Loucy (cell line): ENCODE data around the gene TMC2.

ENCODE experiments used
- EZH2phosphoT487 ChIP-seq: fragments of 200-600 bp; IDR thresholded peaks from 2 replicates; pipeline ENCODE4 v1.6.1; 2018; ENCODE audit warnings: antibody characterized with exemption, mild to moderate bottlenecking, moderate library complexity, borderline replicate concordance
- TF ChIP-seq, protein P1 (sequence below): fragments of 200-600 bp; sonication (generic); conservative IDR thresholded peaks from 2 replicates; pipeline ENCODE4 v1.5.1; 2014; ENCODE audit warnings: mild to moderate bottlenecking, antibody characterized with exemption, low read length

GRCh38 chr20:2558581-2559278 is 22.4 kb downstream of the TMC2 start:
- TF ChIP-seq, protein P1, sequence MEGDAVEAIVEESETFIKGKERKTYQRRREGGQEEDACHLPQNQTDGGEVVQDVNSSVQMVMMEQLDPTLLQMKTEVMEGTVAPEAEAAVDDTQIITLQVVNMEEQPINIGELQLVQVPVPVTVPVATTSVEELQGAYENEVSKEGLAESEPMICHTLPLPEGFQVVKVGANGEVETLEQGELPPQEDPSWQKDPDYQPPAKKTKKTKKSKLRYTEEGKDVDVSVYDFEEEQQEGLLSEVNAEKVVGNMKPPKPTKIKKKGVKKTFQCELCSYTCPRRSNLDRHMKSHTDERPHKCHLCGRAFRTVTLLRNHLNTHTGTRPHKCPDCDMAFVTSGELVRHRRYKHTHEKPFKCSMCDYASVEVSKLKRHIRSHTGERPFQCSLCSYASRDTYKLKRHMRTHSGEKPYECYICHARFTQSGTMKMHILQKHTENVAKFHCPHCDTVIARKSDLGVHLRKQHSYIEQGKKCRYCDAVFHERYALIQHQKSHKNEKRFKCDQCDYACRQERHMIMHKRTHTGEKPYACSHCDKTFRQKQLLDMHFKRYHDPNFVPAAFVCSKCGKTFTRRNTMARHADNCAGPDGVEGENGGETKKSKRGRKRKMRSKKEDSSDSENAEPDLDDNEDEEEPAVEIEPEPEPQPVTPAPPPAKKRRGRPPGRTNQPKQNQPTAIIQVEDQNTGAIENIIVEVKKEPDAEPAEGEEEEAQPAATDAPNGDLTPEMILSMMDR = no peak
- no peak for TF ChIP-seq EZH2phosphoT487
